ENCODE results near the gene SRPX2. TPM values are rescaled to one million over a fixed set of nuclear protein-coding genes. Genes with fewer than 3 reads are reported as not detected.

Gene SRPX2
- total and polyA plus RNA-seq, 9 of the 15 experiments (the other 6 are each of a cell fraction or from before 2014, with no cell fraction given): 0.13 to 0.20 TPM; not detected in 7

- no peak overlapping the region for H2AFZ ChIP-seq (ENCODE audit: low read depth, low read length)
- CTCF ChIA-PET (ENCODE audit: low intra/inter-chr PET ratio): no interaction called here
- TF ChIP-seq ZNF165 (CRISPR knock-in tag; IDR thresholded peaks at IDR 0.05; ENCODE audit: borderline replicate concordance) (no peak), ELF2 (CRISPR knock-in tag; IDR thresholded peaks at IDR 0.05) (no peak), MECOM (CRISPR knock-in tag; IDR thresholded peaks at IDR 0.05) (no peak), EZH2 (IDR thresholded peaks at IDR 0.05; ENCODE audit: borderline replicate concordance, low read depth, low read length) (no peak), KDM1A (IDR thresholded peaks at IDR 0.05) (no peak), RCOR1 (IDR thresholded peaks at IDR 0.05; ENCODE audit: borderline replicate concordance in 1 of 2, low read depth in 2 of 2, low read length in 2 of 2) (no peak), PHF20 (IDR thresholded peaks at IDR 0.05; ENCODE audit: partially characterized antibody) (no peak), MLX (CRISPR knock-in tag; conservative IDR thresholded peaks at IDR 0.05) (no peak), MXI1 (IDR thresholded peaks at IDR 0.05; ENCODE audit: low read depth, low read length) (no peak)
- TF ChIP-seq, protein P1, sequence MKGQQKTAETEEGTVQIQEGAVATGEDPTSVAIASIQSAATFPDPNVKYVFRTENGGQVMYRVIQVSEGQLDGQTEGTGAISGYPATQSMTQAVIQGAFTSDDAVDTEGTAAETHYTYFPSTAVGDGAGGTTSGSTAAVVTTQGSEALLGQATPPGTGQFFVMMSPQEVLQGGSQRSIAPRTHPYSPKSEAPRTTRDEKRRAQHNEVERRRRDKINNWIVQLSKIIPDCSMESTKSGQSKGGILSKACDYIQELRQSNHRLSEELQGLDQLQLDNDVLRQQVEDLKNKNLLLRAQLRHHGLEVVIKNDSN (CRISPR knock-in tag; IDR thresholded peaks at IDR 0.05): no peak
- TF ChIP-seq, protein P2, sequence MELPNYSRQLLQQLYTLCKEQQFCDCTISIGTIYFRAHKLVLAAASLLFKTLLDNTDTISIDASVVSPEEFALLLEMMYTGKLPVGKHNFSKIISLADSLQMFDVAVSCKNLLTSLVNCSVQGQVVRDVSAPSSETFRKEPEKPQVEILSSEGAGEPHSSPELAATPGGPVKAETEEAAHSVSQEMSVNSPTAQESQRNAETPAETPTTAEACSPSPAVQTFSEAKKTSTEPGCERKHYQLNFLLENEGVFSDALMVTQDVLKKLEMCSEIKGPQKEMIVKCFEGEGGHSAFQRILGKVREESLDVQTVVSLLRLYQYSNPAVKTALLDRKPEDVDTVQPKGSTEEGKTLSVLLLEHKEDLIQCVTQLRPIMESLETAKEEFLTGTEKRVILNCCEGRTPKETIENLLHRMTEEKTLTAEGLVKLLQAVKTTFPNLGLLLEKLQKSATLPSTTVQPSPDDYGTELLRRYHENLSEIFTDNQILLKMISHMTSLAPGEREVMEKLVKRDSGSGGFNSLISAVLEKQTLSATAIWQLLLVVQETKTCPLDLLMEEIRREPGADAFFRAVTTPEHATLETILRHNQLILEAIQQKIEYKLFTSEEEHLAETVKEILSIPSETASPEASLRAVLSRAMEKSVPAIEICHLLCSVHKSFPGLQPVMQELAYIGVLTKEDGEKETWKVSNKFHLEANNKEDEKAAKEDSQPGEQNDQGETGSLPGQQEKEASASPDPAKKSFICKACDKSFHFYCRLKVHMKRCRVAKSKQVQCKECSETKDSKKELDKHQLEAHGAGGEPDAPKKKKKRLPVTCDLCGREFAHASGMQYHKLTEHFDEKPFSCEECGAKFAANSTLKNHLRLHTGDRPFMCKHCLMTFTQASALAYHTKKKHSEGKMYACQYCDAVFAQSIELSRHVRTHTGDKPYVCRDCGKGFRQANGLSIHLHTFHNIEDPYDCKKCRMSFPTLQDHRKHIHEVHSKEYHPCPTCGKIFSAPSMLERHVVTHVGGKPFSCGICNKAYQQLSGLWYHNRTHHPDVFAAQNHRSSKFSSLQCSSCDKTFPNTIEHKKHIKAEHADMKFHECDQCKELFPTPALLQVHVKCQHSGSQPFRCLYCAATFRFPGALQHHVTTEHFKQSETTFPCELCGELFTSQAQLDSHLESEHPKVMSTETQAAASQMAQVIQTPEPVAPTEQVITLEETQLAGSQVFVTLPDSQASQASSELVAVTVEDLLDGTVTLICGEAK (IDR thresholded peaks at IDR 0.05): no peak
- TF ChIP-seq, protein P2 (CRISPR knock-in tag; IDR thresholded peaks at IDR 0.05): no peak
These were observed 32.0 kb upstream of the SRPX2 start for GRCh38 chrX:100611951-100612350.

More at GRCh38 chrX:100611951-100612350, 32.0 kb upstream of the SRPX2 start:
- H3K27me3 ChIP-seq (ENCODE audit: control insufficient read depth in 2 of 2, insufficient read depth in 2 of 2, low read length in 2 of 2): no peaks in the 10 kb centered on the region
- FAIRE-seq: no peak
- H3K4me1 ChIP-seq (replicated peaks in 1 of 2; ENCODE audit: control insufficient read depth in 2 of 2, insufficient read depth in 2 of 2, low read length in 2 of 2): no peaks in the 10 kb centered on the region
- in situ Hi-C loops (cut with MboI) (no loop called here), intact Hi-C loops (cut with micrococcal nuclease) (no loop called here)
- no TSS peak for BruUV-seq (replicated peaks)
- POLR2A ChIA-PET: no interaction called here
- WGBS (ENCODE audit: insufficient coverage, low coverage, missing lambda C conversion rate): 7% methylated on average over 5 of the region's 5 CpGs
- no peak for DNase-seq (ENCODE audit: extremely low read depth in 1 of 4, low spot score in 3 of 4)
- H3K27ac ChIP-seq (ENCODE audit: extremely low read depth, low read depth, low read length): no peak overlapping the region
- no peak overlapping the region for H3K4me2 ChIP-seq (ENCODE audit: insufficient read depth, low read length)
- no peaks in the 10 kb centered on the region for H3K9me3 ChIP-seq (replicated peaks; ENCODE audit: control insufficient read depth, insufficient read depth, low read depth, low read length)
- no peak overlapping the region for H3K4me3 ChIP-seq
- H4K20me1 ChIP-seq (replicated peaks; ENCODE audit: control insufficient read depth, insufficient read depth, low read length): no peaks in the 10 kb centered on the region
- no peaks in the 10 kb centered on the region for H3K79me2 ChIP-seq (ENCODE audit: control insufficient read depth, insufficient read depth, low read length)
- no peak for ATAC-seq
- no peaks in the 10 kb centered on the region for H3K36me3 ChIP-seq (ENCODE audit: control insufficient read depth, insufficient read depth, low read length)
- no peaks in the 10 kb centered on the region for H3K9me1 ChIP-seq (ENCODE audit: control insufficient read depth, insufficient read depth, low read length)
- H3K9ac ChIP-seq (ENCODE audit: insufficient read depth in 1 of 2, low read depth in 2 of 2, low read length in 2 of 2): no peak overlapping the region
